ENCODE measurements around the gene RAPGEF6.
"Not testable (repeated sequence)": the region's sequence is repeated elsewhere in the genome, so short reads cannot be mapped to it uniquely, and the experiment has no call there.

RAPGEF6 gene

GRCh38 chr5:131400585-131400984, 234.4 kb downstream of the RAPGEF6 start:
- no peak overlapping the region for H3K4me3 ChIP-seq (ENCODE audit: low read depth, low read length)
- TF ChIP-seq CTCF (conservative IDR thresholded peaks at IDR 0.05; ENCODE audit: low read depth, low read length), result no peak
- no peak for DNase-seq (ENCODE audit: low read depth)

- not testable (repeated sequence) for H3K4me3 ChIP-seq (ENCODE audit: low read depth, low read length); DNase-seq (ENCODE audit: low read depth)
Measured at GRCh38 chr5:131399007-131399406, 236.0 kb downstream of the RAPGEF6 start.

- H3K4me3 ChIP-seq (ENCODE audit: low read depth, low read length), result no peak overlapping the region
- DNase-seq (ENCODE audit: low read depth), result no peak
- no peak for TF ChIP-seq CTCF (conservative IDR thresholded peaks at IDR 0.05; ENCODE audit: low read depth, low read length)
Measured at GRCh38 chr5:131396630-131397273, 238.3 kb downstream of the RAPGEF6 start.

GRCh38 chr5:131396015-131396414, 239.0 kb downstream of the RAPGEF6 start:
- H3K4me3 ChIP-seq (ENCODE audit: low read depth, low read length), result no peak overlapping the region
- no peak for DNase-seq (ENCODE audit: low read depth)
- TF ChIP-seq CTCF (conservative IDR thresholded peaks at IDR 0.05; ENCODE audit: low read depth, low read length), result no peak

- no peak for TF ChIP-seq CTCF (conservative IDR thresholded peaks at IDR 0.05; ENCODE audit: low read depth, low read length)
- peak; percentile 48 for DNase-seq (ENCODE audit: low read depth)
- no peak overlapping the region for H3K4me3 ChIP-seq (ENCODE audit: low read depth, low read length)
Measured at GRCh38 chr5:131394128-131394527, 240.9 kb downstream of the RAPGEF6 start.

GRCh38 chr5:131393498-131393968, 241.5 kb downstream of the RAPGEF6 start:
- no peak overlapping the region for H3K4me3 ChIP-seq (ENCODE audit: low read depth, low read length)
- TF ChIP-seq CTCF (conservative IDR thresholded peaks at IDR 0.05; ENCODE audit: low read depth, low read length), result no peak
- DNase-seq (ENCODE audit: low read depth), result no peak

GRCh38 chr5:131392466-131393095, 242.4 kb downstream of the RAPGEF6 start:
- no peak for DNase-seq (ENCODE audit: low read depth)
- TF ChIP-seq CTCF (conservative IDR thresholded peaks at IDR 0.05; ENCODE audit: low read depth, low read length), result no peak
- no peak overlapping the region for H3K4me3 ChIP-seq (ENCODE audit: low read depth, low read length)
